Lower lobe of right lung (tissue), 2 donors: ENCODE data around the gene ACRBP. TPM values are rescaled to one million over a fixed set of nuclear protein-coding genes. Genes with fewer than 3 reads are reported as not detected.
A peak's percentile ranks its signal among the peaks of the same experiment; 100 is the strongest.

Experiments used
- ATAC-seq, 2 donors: fragments of 200-7000 bp; cut with Tn5 transposase; one replicate each; pipeline ENCODE4 v1.9.1; 2020 to 2022; ENCODE audit warnings: mild to moderate bottlenecking in 2 of 2, moderate library complexity in 2 of 2
- DNase-seq: peaks from one replicate; pipeline ENCODE4 v3.0.0-alpha.2; 2020
- H3K27ac ChIP-seq: fragments of 200-600 bp; one replicate; pipeline ENCODE4 v1.8.0; 2022
- H3K27me3 ChIP-seq: fragments of 200-600 bp; one replicate; pipeline ENCODE4 v1.8.0; 2022; ENCODE audit warnings: low read depth
- H3K36me3 ChIP-seq: fragments of 200-600 bp; one replicate; pipeline ENCODE4 v1.8.0; 2022; ENCODE audit warnings: mild to moderate bottlenecking
- H3K4me1 ChIP-seq: fragments of 200-600 bp; one replicate; pipeline ENCODE4 v1.8.0; 2022
- H3K4me3 ChIP-seq: fragments of 200-600 bp; one replicate; pipeline ENCODE4 v1.8.0; 2022; ENCODE audit warnings: mild to moderate bottlenecking
- H3K9me3 ChIP-seq: fragments of 200-600 bp; one replicate; pipeline ENCODE4 v1.8.0; 2022
- CTCF ChIP-seq: fragments of 200-600 bp; IDR thresholded peaks from one replicate; pipeline ENCODE4 v1.8.0; 2022; ENCODE audit warnings: antibody characterized with exemption, mild to moderate bottlenecking
- intact Hi-C: fragments of 100-400 bp; cut with DNase I; formaldehyde crosslinking; loops from one replicate; pipeline ENCODE4 v1.11.0; 2022
- total RNA-seq: library from RNA; stranded (reverse); fragmentation: NEBNext Ultra II Directional; extraction: Animal tissue kit (Norgen Biotek cat#: 25700); gene quantifications from one replicate; pipeline ENCODE4 v1.2.1, GENCODE V29; 2021
- donor health status: DM: no; HTN: yes; CAD: no; lungs with severe emphysema.

Gene ACRBP
- total RNA-seq, 1 donor from 2014 or later: 7.2 TPM

DNA sequence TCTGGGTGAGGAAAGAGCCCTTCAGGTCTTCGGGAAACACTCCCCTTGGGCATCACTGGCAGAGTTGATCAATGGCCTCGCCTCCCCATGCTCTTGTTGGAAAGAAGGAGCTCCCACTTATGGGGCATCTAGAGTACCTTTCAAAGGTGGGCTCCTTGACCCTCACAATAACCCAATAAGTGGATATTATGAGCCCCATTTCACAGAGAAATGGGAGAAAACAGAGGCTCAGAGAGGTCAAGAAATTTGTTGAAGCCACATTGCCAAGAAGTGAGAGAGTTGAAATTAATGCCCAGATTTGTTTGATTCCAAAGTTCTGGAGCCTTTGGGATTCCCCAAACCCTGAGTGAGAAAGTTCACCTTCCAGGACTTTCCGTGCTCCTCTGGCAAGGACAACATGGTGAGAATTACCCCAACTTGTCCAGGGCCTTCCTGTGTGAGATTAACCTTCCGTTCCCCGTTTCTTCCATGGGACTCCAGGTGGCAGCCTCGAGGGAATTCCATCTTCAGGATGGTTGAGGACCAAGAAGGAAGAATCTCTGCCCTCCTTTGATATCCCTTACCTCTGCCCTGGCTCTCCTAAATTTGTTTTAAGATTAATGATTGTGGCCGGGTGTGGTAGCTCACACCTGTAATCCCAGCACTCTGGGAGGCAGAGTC lies 32.6 kb downstream of the ACRBP start:
- Histone ChIP-seq H3K4me1 (peaks cover 41% of the 10 kb centered on the region), H3K9me3 (no peaks in the 10 kb centered on the region), H3K36me3 (no peaks in the 10 kb centered on the region), H3K27me3 (no peaks in the 10 kb centered on the region), H3K4me3 (peak overlapping the region; percentile 5), H3K27ac (peak overlapping the region; percentile 86)
- intact Hi-C loops: no loop called here
- DNase-seq: no peak
- no peak for ATAC-seq
- TF ChIP-seq CTCF: no peak

DNA sequence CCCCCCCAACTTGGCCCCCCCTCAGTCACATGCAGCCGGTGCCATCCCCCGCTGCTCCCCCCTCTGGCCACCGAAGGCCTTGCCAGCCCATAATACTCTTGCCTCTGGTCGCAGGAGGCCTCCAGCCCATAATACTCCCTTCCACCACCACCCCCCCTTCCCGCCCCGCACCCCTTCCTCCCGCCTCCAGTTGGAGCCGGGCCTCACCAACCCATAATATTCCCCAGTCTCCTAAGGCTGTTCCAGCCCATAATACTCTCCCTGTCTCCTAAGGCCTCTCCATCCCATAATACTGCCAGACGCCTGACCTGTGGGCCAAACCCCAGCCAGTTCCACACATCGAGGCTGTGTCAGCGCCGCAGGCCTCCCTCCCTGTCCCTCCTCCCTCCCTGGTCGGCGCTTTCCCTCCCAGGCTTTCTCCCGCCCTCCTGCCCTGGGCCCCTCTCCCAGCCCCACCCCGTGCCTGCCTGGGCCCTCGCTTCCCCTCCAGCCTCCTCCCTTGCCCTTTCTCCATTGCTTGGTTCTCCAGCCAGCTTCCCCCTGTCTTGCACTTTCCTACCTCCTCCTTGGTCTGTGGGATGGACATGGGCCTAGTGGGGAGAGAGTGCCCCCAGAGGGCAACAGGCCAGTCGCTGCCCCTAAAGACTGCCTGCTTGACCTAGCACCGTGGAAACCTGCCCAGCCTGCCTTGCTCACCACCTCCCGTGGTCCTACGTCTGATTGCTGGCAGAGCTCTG lies 33.3 kb downstream of the ACRBP start:
- Histone ChIP-seq H3K4me1 (peaks cover 37% of the 10 kb centered on the region), H3K4me3 (peak overlapping the region; percentile 5), H3K36me3 (no peaks in the 10 kb centered on the region), H3K9me3 (no peaks in the 10 kb centered on the region), H3K27me3 (no peaks in the 10 kb centered on the region), H3K27ac (peak overlapping the region; percentile 87)
- TF ChIP-seq CTCF: no peak
- intact Hi-C loops: no loop called here
- peak; percentile 91 for DNase-seq
- peak; percentile 88 for ATAC-seq

GRCh38 chr12:6613015-6613775 lies 34.0 kb downstream of the ACRBP start:
- Histone ChIP-seq H3K4me3 (peak overlapping the region; percentile 33), H3K4me1 (peaks cover 30% of the 10 kb centered on the region), H3K27ac (peak overlapping the region; percentile 87), H3K27me3 (no peaks in the 10 kb centered on the region), H3K9me3 (no peaks in the 10 kb centered on the region), H3K36me3 (no peaks in the 10 kb centered on the region)
- no peak for TF ChIP-seq CTCF
- DNase-seq (peak; percentile 86), ATAC-seq (peak; percentile 55 to 59)
- intact Hi-C loops: no loop called here

- no peak for TF ChIP-seq CTCF
- Histone ChIP-seq H3K4me3 (no peak overlapping the region), H3K27me3 (no peaks in the 10 kb centered on the region), H3K9me3 (no peaks in the 10 kb centered on the region), H3K4me1 (peaks cover 27% of the 10 kb centered on the region), H3K27ac (peak overlapping the region; percentile 87), H3K36me3 (no peaks in the 10 kb centered on the region)
- intact Hi-C loops: no loop called here
- ATAC-seq (no peak), DNase-seq (no peak)
Measured at GRCh38 chr12:6612652-6613014, 34.6 kb downstream of the ACRBP start.

- Histone ChIP-seq H3K36me3 (no peaks in the 10 kb centered on the region), H3K27me3 (no peaks in the 10 kb centered on the region), H3K4me3 (no peak overlapping the region), H3K9me3 (no peaks in the 10 kb centered on the region), H3K27ac (peak overlapping the region; percentile 87), H3K4me1 (peaks cover 27% of the 10 kb centered on the region)
- ATAC-seq: no peak
- no peak for DNase-seq
- no peak for TF ChIP-seq CTCF
- intact Hi-C loops: no loop called here
Measured at GRCh38 chr12:6612247-6612646, 35.0 kb downstream of the ACRBP start.
